Fibroblast of lung (primary cell): ENCODE measurements around the gene SDK2. TPM values are rescaled to one million over a fixed set of nuclear protein-coding genes. Genes with fewer than 3 reads are reported as not detected.

Source experiments
- DNase-seq, 2 donors: peaks; one replicate each; pipeline versions ENCODE4 v3.0.0 to v3.0.0-alpha.2; 2010; ENCODE audit warnings: low read depth in 2 of 2
- H2AFZ ChIP-seq: 2 replicates; pipeline ENCODE4 v1.5.1; 2012; ENCODE audit warnings: low read length, control low read depth, inconsistent platforms
- H3K27ac ChIP-seq: 2 replicates; pipeline ENCODE4 v1.5.1; 2011; ENCODE audit warnings: low read length, control low read depth; ENCODE audit not compliant: insufficient read depth
- H3K27me3 ChIP-seq: 2 replicates; pipeline ENCODE4 v1.5.1; 2011; ENCODE audit warnings: mild to moderate bottlenecking, low read length; ENCODE audit not compliant: control insufficient read depth, insufficient read depth
- H3K36me3 ChIP-seq: 2 replicates; pipeline ENCODE4 v1.5.1; 2011; ENCODE audit warnings: low read length; ENCODE audit not compliant: control insufficient read depth, insufficient read depth
- H3K4me1 ChIP-seq: 2 replicates; pipeline ENCODE4 v1.5.1; 2011; ENCODE audit warnings: low read length; ENCODE audit not compliant: control insufficient read depth, insufficient read depth; ENCODE audit errors: extremely low read depth
- H3K4me2 ChIP-seq: 2 replicates; pipeline ENCODE4 v1.5.1; 2011; ENCODE audit warnings: low read length, control low read depth; ENCODE audit not compliant: insufficient read depth; ENCODE audit errors: extremely low read depth
- H3K4me3 ChIP-seq, 4 experiments: fragments of 200-600 bp in 1 of 4; sonication (generic) in 1 of 4; replicated peaks in 1 of 4; 2 replicates each; pipeline ENCODE4 v1.5.1; 2011 to 2016; ENCODE audit warnings: low read length in 4 of 4, low read depth in 3 of 4, mild to moderate bottlenecking in 3 of 4, control low read depth in 2 of 4, inconsistent platforms in 1 of 4, mixed read lengths in 1 of 4; ENCODE audit not compliant: insufficient read depth in 1 of 4; ENCODE audit errors: control extremely low read depth in 1 of 4
- H3K79me2 ChIP-seq: 2 replicates; pipeline ENCODE4 v1.5.1; 2012; ENCODE audit warnings: mild to moderate bottlenecking, low read length, inconsistent platforms; ENCODE audit not compliant: control insufficient read depth, insufficient read depth
- H3K9ac ChIP-seq: 2 replicates; pipeline ENCODE4 v1.5.1; 2011; ENCODE audit warnings: mild to moderate bottlenecking, low read length, control low read depth; ENCODE audit not compliant: insufficient read depth
- H3K9me3 ChIP-seq: 2 replicates; pipeline ENCODE4 v1.5.1; 2012; ENCODE audit warnings: low read depth, low read length; ENCODE audit not compliant: control insufficient read depth, insufficient read depth
- H4K20me1 ChIP-seq: 2 replicates; pipeline ENCODE4 v1.5.1; 2011; ENCODE audit warnings: low read length; ENCODE audit not compliant: control insufficient read depth, insufficient read depth; ENCODE audit errors: extremely low read depth
- EZH2 ChIP-seq: IDR thresholded peaks from 2 replicates; pipeline ENCODE4 v1.5.1; 2012; ENCODE audit warnings: low read length, control low read depth, mild to moderate bottlenecking; ENCODE audit errors: missing control alignments
- polyA plus RNA-seq, 2 donors: library from polyadenylated mRNA; depleted of rRNA in 1 of 2; stranded (reverse) in 1 of 2; unstranded in 1 of 2; fragments of >200 nt; gene quantifications; 2 replicates each; pipeline ENCODE4 v1.2.1, GENCODE V29; 2011 to 2012; ENCODE audit warnings: missing spikeins in 1 of 2
- total RNA-seq: library from RNA; depleted of rRNA; stranded (reverse); fragments of >200 nt; gene quantifications from 2 replicates; pipeline ENCODE4 v1.2.1, GENCODE V29; 2014
- TF ChIP-seq, protein P1 (sequence below), 2 donors: IDR thresholded peaks in 1 of 2; conservative IDR thresholded peaks in 1 of 2; 1 replicate in 1 of 2; 2 replicates in 1 of 2; pipeline ENCODE4 v1.5.1; 2011 to 2012; ENCODE audit warnings: low read length in 2 of 2, control low read depth in 1 of 2, inconsistent platforms in 1 of 2, low read depth in 1 of 2, mild to moderate bottlenecking in 1 of 2

Gene SDK2
- total and polyA plus RNA-seq, 2 donors (not counting 1 experiment from before 2014, with no cell fraction given): under 0.01 to 0.01 TPM

DNA sequence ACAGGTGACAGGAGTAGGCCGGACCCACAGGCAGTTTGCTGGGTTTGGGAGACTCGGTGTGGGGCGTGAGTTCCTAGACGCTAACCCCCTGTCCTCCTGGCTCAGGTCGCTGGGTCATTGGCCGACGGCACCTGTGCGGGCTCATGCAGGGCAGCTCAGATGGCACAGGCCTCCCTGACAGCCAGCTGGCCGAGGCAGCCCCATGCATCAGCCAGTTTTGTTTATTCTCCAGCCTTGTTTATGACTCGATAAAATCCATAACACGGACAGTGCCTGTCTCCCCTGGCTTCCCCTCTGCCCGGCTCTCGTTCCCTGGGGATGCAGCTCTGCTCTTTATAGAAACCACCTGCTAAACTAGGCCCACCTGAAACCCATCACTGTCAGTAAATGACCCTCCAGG is 46.0 kb downstream of the SDK2 start:
- no peaks in the 10 kb centered on the region for H4K20me1 ChIP-seq
- H3K79me2 ChIP-seq: no peaks in the 10 kb centered on the region
- H3K4me1 ChIP-seq: no peaks in the 10 kb centered on the region
- no peaks in the 10 kb centered on the region for H3K36me3 ChIP-seq
- no peak for DNase-seq
- H3K4me3 ChIP-seq: no peak overlapping the region
- H3K4me2 ChIP-seq: no peak overlapping the region
- no peak overlapping the region for H2AFZ ChIP-seq
- TF ChIP-seq, protein P1, sequence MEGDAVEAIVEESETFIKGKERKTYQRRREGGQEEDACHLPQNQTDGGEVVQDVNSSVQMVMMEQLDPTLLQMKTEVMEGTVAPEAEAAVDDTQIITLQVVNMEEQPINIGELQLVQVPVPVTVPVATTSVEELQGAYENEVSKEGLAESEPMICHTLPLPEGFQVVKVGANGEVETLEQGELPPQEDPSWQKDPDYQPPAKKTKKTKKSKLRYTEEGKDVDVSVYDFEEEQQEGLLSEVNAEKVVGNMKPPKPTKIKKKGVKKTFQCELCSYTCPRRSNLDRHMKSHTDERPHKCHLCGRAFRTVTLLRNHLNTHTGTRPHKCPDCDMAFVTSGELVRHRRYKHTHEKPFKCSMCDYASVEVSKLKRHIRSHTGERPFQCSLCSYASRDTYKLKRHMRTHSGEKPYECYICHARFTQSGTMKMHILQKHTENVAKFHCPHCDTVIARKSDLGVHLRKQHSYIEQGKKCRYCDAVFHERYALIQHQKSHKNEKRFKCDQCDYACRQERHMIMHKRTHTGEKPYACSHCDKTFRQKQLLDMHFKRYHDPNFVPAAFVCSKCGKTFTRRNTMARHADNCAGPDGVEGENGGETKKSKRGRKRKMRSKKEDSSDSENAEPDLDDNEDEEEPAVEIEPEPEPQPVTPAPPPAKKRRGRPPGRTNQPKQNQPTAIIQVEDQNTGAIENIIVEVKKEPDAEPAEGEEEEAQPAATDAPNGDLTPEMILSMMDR (conservative IDR thresholded peaks at IDR 0.05 in 1 of 2, IDR thresholded peaks at IDR 0.05 in 1 of 2; ENCODE audit: low read depth in 1 of 2, low read length in 2 of 2): no peak
- TF ChIP-seq EZH2: no peak
- H3K27ac ChIP-seq: no peak overlapping the region
- H3K27me3 ChIP-seq: no peaks in the 10 kb centered on the region
- no peaks in the 10 kb centered on the region for H3K9me3 ChIP-seq
- no peak overlapping the region for H3K9ac ChIP-seq

DNA sequence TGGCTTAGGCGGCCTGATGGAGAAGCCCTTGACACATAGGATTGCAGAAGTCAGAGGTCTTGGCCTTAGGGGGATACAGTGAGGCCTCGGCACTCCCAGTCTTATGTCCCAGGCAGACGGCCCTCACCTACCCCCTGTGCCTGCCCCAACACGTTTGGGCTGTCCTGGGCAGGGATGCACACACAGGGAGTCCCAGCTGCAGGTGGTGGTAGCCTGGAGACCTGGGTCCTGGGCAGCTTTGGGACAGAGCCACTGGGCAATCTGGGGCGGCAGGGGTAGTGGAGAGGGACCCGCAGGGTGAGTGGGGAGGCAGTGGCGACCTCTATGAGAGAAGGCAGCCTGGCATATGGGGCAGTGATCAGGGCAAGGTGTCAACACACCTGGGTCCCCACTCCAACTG is 48.3 kb downstream of the SDK2 start:
- no peak overlapping the region for H3K9ac ChIP-seq
- no peaks in the 10 kb centered on the region for H3K79me2 ChIP-seq
- H3K27me3 ChIP-seq: no peaks in the 10 kb centered on the region
- no peak overlapping the region for H3K4me3 ChIP-seq
- H2AFZ ChIP-seq: no peak overlapping the region
- no peak overlapping the region for H3K4me2 ChIP-seq
- no peak overlapping the region for H3K27ac ChIP-seq
- no peaks in the 10 kb centered on the region for H3K9me3 ChIP-seq
- TF ChIP-seq EZH2: no peak
- TF ChIP-seq, protein P1 (conservative IDR thresholded peaks at IDR 0.05 in 1 of 2, IDR thresholded peaks at IDR 0.05 in 1 of 2; ENCODE audit: low read depth in 1 of 2, low read length in 2 of 2): no peak
- H3K4me1 ChIP-seq: no peaks in the 10 kb centered on the region
- H4K20me1 ChIP-seq: no peaks in the 10 kb centered on the region
- no peaks in the 10 kb centered on the region for H3K36me3 ChIP-seq
- DNase-seq: no peak

DNA sequence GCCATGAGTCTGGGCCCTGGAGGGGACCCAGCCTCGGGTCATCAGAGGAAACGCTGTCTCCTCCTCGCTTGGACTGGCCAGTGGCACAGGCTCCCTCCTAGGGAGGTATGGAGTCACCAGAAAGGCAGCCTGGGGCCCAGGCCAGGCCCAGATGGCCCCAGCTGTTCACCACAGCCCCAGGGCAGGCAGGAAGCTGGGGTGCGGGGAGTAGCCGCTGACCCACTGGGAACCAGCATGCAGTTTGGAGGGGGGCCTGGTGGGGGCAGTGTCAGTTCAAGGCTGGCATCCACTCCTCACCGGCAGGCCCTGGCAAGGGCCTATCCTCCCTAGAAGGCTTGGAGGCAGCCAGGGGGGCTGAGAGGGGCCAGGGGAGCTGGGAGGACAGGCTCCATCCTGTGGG is 48.8 kb downstream of the SDK2 start:
- H3K9me3 ChIP-seq: no peaks in the 10 kb centered on the region
- no peak overlapping the region for H3K4me2 ChIP-seq
- H3K27ac ChIP-seq: no peak overlapping the region
- peak in 1 of 2 donors; percentile 40 for DNase-seq
- no peaks in the 10 kb centered on the region for H3K36me3 ChIP-seq
- no peaks in the 10 kb centered on the region for H3K27me3 ChIP-seq
- H4K20me1 ChIP-seq: no peaks in the 10 kb centered on the region
- H3K79me2 ChIP-seq: no peaks in the 10 kb centered on the region
- H3K4me3 ChIP-seq: no peak overlapping the region
- TF ChIP-seq EZH2: no peak
- TF ChIP-seq, protein P1 (conservative IDR thresholded peaks at IDR 0.05 in 1 of 2, IDR thresholded peaks at IDR 0.05 in 1 of 2; ENCODE audit: low read depth in 1 of 2, low read length in 2 of 2): peak in 1 of 2 donors; percentile 47
- no peak overlapping the region for H2AFZ ChIP-seq
- H3K9ac ChIP-seq: no peak overlapping the region
- no peaks in the 10 kb centered on the region for H3K4me1 ChIP-seq
